ENCODE data around the gene APOC3.
A peak's percentile ranks its signal among the peaks of the same experiment; 100 is the strongest.

The APOC3 gene

DNA sequence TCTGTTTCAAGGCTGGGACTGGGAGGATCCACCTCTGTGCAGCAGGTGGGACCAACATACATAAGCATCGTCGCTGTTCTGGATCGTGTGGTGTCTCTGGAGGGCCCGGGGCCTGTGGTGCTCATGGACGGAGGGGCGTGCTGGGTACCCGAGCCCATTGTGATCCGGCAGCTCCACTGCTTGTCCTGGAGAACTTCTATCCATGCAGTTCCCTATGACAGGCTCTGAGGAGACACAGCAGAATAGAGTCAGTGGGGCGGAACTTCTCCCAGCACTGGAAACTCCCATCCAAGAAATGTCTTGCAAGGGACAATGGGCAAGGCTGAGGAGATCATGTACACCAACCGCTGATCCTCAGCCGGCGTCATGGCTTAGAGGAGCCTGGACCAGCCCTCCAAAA lies 19.4 kb downstream of the APOC3 start:
- DNase-seq (ENCODE audit: low read depth) = no peak

DNA sequence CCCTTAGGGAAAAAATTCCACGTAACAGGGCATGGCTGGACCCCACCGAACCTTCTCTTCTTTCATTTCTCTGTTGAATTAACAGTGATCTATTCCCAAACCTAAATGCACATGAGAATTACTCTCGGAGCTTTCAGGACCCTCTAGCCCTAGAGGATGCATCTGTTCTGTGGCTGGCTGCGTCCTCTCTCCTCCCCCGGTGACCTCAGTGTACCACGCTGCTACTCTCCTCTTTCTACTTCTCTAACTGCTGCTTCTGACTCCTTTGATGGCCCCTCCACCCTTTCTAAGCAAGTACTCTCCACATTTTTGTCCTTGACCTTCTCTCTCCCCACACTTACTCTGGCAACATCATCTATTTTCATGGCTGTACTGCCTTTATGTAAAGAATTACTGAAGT lies 19.8 kb downstream of the APOC3 start:
- no peak for DNase-seq (ENCODE audit: low read depth)

DNA sequence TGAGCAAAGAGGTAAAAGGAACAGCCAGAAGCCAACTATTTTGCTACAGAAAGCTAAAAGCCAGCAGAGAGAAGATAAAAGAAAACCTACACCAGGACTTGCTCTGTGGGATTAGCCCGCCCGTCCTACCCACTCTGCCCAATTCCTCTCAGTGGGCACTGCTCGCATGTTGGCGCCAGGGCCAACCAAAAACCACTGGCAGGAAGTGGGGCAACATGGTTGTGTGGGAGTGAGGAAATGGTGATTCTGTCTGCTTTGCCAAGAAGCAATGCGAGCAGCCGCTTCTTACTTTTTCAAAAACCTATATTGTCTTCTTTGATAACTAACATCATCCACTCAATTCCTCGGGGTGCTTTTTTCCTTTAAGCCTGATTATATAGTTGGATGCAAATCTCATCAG lies 21.9 kb downstream of the APOC3 start:
- no peak for DNase-seq (ENCODE audit: low read depth)

DNA sequence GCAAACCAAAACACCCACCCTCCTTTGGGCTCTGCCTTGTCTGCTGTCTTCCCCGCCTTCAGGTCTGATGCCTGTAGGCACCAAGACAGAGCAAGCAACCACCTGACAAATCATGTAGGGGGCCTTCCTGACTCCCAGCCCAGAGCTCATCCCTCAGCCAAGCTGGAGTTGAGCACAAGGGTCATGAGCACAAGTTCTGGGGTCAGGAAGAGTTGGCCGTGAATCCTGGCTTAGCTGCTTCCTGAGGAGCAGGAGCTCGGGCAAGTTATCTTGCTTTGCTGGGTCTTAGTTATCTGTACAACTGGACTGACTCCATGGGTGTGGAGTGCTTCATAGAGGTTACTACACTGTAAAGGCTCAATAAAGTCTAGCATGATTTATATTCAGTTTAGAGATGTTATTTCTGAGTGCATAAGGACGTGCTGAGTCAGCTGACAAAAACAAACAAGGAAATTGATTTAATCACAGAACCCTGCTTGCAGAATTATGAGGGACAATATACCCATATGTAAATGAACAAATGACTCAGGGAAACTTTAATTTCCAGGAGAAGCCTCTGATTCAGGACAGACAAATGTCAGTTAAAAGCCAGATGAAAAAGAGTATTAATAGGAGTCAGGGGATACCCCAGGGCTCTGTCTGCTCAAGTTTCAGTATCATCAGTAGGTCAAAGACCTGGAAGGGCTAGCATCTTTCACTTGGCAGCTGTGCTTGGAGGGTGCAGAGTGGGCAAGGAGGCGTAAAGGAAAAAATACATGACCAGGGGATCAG lies 22.7 kb downstream of the APOC3 start:
- DNase-seq (ENCODE audit: low read depth) = peak; percentile 89

DNA sequence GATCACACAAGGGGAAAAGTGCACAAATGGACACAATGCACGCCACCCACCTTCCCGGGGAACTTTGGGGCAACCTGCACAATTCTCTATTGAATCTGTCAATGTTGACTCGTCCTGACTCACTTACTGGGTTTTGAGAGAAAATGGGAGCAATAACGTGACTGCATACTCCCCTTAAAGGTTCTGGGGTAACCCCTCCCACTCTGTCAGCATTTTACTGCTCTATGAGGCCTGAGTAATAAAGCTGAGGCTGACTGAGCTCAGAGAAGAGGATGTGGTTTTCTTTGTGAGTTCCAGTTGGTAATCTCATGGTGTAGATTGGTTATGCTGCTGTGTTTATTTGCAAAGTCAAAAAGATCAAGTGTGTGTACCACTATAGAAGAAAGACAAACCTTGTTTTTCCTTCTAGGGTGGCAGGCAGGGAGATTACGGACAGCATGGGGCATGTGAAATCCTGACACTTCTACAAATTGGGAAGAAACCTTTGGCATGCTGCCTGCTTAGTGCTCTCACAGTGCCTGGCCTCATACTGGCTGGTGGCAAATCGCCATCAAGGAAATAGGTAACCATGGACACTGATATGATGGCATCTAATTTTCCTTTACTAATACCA lies 23.9 kb downstream of the APOC3 start:
- peak; percentile 96 for DNase-seq (ENCODE audit: low read depth)

DNA sequence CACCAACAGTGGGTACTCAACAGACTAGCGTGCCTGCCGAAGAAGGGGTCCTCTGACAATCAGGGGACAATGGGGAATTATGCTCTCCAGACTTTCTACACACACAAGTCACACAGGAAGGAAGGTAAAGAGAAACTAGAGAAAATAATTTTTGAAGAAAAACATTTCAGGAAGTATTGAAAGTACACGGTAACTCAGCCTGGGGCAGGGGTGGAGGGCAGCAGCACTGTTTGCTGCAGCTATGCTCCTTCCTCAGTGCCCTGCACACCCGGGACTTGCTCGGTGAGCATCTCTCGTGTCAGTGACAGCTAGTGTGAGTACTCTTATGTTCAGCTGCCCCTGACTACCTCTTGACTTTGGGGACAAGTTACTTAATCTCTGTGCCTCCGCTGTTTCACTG lies 25.7 kb downstream of the APOC3 start:
- DNase-seq (ENCODE audit: low read depth) = no peak

DNA sequence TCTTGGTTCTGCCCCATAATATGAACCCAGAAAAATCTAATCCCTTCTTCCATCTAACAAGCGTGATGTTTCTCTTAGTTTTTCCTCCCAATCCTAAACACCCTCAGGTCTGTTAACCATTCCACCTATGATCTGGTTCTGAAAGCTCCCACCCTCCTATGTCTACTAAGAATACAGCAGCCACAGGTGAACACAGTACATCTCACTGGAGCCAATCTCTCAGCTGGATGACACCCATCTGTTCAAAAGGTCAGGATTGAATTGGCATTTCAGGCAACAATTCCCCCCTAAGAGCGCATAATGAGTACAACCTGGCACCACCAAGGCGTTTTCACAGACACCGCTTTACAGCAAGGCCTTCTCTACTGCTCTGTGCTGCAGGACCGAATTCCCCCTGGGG lies 26.7 kb downstream of the APOC3 start:
- DNase-seq (ENCODE audit: low read depth) = no peak

DNA sequence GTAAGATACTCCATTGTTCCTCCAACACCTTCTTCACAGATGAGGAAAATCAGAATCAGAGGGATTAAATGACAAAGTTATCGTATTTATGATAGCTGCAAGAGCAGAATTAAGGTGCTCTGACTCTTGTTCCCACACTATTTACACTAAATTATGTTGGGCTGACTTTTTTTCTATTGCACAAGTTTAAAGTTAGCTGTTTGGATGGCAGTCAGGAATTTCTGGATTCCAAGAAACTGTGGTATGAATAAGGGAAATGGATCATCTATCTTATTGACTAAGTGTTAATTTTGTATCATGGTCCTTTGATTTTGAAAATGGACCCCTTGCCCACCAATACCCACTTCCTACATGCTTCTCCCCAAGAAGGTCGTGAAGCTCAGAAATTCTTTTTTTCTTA lies 27.6 kb downstream of the APOC3 start:
- DNase-seq (ENCODE audit: low read depth) = peak; percentile 48

DNA sequence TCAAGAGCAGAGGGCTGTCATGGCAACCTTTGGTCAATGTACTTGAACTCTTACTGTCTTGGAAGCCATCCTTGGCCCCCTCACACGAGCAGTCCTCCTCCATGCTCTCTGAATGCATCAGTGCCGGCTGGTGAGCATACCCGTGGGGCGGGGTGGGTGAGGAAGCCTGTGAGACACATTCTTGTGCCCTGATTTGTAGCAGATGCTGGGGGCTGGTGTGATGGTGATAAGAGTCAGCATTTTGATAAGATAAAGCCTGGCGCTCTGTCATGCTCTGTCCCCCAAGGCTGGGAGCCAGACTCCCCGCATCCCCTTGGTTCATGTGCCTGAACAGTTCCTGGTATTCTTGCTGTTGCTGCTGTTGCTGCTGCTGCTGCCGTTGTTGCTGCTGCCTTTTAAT lies 28.2 kb downstream of the APOC3 start:
- peak; percentile 30 for DNase-seq (ENCODE audit: low read depth)

DNA sequence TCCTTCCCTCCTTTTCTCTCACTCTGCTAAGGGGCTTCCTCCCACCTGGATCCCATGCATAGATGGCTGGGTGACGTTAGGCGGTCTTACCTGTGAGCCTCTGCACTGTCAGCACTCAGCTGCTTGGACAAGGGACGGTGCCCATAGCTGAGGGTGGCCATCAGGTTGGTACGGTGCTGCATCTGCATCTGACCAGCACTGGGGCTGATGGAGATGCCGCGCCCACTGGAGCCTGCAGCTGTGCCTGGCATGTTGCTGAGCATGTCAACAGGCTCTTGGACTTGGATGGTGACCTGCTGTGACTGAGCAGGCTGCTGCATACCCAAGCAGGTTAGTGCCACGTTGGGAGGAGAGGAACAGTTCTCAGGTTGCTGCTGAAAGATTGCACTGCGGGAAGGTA lies 29.5 kb downstream of the APOC3 start:
- no peak for DNase-seq (ENCODE audit: low read depth)

DNA sequence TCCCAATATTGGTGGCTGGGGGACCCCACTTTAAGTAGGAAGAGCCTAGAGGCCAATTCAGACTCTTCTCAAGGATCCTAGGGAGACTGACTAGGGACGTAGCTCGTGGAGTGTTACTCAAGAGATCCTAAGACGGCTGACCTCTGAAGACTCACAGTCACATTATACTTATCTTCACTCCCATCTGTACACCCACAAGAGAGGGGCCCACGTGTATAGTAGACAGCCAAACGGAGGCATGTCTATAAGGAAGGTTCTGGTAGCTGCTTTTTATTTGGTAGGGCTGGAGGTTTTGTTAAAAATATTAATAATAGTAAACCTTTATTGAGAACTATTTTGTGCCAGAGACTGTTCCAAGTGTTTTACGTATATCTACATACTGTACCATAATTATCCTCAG lies 30.6 kb downstream of the APOC3 start:
- no peak for DNase-seq (ENCODE audit: low read depth)

DNA sequence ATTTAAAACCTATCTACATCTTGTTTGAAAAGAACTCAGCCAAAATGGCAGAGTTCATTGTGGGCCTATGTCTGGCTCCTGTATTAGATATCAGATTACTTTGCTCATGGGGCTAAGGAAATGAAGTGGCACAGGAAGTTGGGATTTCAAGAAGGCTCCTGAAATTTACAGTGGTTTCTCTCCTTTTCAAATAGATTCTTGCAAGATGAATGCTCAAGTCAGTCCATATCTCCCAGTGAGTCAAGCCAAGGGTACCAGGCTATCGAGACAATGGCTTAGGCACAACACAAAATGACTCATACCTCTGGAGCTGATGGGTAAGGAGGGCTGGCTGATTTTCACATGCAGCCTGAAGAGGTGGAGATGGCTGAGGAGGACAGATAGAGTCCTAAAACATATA lies 31.8 kb downstream of the APOC3 start:
- DNase-seq (ENCODE audit: low read depth) = peak; percentile 81

DNA sequence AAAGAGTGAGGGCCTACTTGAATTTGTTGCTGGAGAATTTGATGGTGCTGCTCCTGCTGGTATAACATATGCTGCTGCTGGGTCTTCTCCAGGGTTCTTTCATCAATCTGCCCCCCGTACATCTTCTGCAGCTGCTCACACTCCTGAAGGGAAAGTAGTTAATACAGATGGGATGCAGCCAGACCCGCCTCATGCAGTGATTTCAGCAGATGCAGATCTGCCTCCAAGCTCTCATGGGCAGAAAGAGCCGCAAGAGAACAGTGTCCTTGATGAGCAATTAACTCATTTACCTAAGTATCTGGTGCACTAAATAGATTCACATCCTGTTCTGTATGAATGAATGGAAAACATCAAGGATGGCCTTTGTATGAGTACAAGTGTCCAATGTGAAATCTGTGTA lies 32.5 kb downstream of the APOC3 start:
- no peak for DNase-seq (ENCODE audit: low read depth)

DNA sequence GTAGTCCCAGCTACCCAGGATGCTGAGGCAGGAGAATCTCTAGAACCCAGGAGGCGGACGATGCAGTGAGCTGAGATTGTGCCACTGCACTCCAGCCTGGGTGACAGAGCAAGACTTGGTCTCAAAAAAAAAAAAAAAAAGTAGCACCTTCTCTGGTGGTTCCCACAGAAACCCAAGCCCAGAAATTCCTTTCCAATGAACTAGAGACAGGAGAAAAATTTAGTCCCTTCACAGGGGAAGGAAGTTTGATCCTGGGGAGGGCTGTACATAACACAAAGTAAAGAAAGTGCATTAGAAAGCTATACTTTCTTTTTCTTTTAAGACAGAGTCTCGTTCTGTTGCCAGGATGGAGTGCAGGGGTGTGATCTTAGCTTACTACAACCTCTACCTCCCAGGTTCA lies 33.2 kb downstream of the APOC3 start:
- peak; percentile 78 for DNase-seq (ENCODE audit: low read depth)

DNA sequence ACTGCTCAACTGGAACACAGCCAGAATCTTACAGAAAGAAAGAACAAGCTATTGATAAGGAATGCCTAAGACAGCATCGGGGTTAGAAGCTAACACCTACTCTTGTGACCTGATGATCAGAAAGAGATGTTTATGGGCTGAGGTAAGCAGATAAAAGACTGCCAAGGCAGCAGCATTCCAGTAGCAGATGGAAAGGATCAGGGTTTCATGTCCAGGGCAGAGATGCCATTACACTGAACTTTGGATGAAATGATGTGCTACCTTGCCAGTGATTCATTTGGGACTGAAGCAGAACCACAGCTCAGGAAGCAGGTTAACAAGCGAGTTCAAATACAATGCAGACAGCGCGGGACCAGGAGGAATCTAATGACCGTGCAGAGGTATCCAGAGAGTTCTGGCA lies 34.8 kb downstream of the APOC3 start:
- peak; percentile 56 for DNase-seq (ENCODE audit: low read depth)

DNA sequence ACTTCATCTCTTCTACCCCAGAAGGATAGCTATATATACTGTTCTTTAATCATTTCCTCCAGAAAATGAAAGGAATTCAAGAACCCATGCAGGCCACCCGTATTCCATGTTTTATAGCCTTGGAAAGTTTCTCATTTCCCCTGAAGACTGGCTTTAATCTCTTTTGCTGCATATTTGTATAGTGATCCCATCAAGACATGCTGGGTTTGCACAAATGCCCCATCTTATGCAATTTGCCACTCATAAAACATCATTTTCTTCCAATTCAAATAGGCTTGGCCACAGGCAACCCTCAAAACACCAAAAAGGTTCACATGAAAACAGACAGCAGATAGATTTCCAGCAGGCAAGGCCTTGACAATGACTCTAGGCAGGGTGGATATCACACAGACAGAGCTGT lies 36.0 kb downstream of the APOC3 start:
- DNase-seq (ENCODE audit: low read depth) = peak; percentile 93

DNA sequence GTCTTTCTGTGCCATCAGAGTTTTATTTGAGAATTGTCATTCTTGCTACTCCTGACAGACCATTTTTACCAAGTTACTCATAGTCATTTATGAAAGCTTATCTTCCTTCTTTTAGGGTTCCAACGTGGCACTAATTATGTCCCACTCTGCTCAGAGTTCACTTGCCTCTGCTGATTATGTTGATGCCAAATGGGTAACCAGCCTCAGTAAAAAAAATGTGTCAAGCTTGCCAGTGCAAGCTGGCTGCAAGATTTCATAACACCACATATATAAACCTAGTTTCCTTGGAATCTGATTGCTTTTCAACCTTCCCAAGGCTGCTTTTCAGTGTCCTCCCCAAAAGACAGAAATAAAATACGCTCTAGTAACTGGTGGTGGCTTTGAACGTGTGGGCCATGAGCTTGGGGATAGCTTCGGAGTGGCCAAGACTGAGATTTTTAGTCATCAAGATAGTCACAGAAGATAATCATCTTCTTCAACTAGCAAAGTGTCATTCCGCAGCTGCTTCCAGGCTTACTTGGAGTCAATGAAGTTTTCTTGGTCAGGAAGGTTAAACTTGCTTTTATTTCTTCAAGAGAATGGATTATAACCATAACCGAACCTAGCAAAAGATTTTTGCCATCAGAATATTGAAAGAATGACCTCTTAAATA lies 37.2 kb downstream of the APOC3 start:
- peak; percentile 78 for DNase-seq (ENCODE audit: low read depth)

DNA sequence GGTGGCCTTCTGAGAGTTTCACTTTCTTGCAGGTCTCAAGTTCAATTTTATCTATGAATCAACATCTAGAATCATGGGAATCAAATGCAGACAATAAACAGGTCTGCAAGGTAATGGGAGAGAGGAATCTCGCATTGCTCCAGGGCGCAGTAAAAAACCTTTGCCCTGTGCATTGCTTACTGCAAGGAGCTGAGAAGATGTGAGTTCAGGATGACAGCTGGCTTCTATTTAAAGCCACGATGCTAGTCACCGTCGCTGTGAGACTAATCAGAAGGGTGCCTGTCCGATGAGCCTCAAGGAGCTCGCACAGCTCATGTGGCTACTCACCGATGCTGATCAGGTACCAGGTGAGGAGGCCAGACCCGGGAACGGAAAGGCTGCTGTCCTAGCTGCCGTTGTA lies 37.9 kb downstream of the APOC3 start:
- DNase-seq (ENCODE audit: low read depth) = no peak

DNA sequence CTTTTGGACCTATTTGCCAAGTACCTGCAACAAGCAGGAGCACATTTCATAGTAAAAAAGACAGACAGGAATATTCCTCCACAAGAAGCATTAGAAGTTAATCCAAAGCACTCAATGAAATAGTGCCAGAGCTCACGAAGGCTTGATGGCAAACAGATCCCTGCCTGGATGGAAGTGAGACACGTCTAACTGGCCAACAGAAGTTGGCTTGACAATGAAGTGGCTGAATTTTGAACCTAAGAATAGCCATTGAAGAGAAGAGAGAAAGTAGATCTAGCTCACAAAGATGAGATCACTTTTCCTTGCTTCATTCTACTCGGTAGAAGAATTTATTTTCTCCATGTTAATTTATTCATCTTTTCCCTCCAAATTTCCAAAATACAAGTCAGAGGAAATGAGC lies 38.4 kb downstream of the APOC3 start:
- no peak for DNase-seq (ENCODE audit: low read depth)

DNA sequence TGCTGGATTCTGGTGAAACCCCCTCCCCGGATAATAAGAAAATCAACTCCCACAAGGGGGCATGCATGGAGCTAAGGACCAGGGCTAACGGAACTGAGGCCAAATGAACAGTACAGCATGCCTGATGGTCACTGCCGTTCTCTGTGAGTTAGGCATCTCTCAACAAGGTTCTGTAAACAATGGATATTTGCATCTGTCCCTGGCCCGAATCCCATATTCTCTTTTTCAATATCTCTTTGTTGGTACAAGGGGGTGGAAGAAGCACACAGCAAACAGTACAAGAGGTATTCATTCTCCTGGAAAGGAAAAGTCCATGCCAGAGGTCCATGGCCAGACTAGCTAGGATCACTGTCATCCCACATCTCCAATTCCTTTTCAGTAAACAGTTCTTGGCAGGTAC lies 39.9 kb downstream of the APOC3 start:
- DNase-seq (ENCODE audit: low read depth) = no peak

DNA sequence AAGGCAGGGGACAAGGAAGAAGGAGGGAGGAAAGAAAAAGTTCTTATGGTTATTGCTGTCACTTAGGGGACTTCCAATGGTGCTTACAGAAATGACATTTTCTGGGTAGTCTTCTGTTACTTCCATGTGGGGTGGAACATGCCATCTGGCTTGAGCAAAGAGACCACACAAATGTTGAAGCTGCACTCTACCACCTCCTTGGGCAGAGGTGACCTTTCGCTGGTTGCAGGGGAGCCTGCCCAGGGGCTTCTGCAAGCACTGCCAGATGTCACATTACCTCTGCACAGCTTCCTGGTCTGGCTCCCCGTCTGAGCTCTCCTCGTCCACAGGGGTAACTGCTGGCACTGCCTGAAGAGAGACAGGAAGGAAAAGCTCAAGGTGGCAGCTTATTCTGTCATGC lies 40.3 kb downstream of the APOC3 start:
- no peak for DNase-seq (ENCODE audit: low read depth)

DNA sequence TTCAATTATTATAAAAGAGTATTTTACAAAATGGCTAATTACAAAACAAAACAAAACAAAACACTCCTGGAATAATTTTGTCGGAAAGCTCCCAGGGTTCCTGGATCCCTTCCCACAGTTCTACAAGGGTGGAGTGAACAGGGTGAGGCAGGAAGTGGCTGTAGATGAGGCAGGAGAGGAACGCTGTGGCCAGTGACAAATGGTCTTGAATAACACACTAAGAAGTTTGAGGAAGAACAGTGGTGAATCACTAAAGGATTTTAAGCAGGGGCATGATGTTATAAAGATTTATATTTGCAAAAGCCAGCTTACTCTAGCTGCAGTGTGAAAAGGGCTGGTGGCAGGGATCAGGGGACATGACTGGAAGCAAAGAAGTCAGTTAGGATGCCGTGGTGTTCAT lies 41.5 kb downstream of the APOC3 start:
- peak; percentile 95 for DNase-seq (ENCODE audit: low read depth)

DNA sequence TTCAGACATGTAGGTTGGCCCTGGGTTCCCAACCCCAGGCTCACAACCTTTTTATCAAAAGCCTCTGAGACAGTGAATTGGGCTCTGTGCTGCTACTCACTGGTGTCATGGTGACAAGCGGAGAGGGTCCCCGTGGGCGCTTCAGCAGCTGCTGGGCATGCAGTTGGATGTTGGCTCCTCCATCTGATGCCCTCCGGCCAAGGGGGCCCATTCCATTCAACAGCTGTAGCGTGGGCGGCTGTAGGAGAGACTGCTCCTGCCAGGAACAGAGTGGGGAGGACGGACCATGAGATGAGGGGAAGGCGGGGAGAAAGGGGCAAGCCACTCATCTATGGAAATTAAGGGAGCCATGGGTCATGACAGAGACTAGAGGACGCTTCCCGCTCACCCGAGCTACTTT lies 43.7 kb downstream of the APOC3 start:
- no peak for DNase-seq (ENCODE audit: low read depth)

DNA sequence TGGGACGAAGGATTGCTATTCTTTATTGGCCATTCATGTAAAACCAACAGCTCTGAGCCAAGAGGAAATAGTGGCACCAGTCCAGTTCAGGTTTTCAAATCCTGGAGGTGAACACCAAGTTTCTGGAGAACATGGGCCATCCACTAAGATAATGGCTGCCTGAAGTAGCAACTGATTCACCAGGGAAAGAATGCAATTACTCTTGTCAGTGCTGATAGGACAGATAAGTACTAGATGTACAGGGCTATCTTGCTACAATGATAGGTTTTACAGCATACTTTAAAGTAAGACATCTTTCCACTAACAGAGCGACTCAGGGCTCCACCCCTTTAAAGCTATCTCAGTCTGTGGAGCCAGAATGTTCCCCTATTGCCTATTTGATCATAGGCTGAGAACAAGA lies 44.5 kb downstream of the APOC3 start:
- DNase-seq (ENCODE audit: low read depth) = peak; percentile 82
